Breast epithelium (tissue), 4 donors: ENCODE data around the gene LACC1. TPM values are rescaled to one million over a fixed set of nuclear protein-coding genes. Genes with fewer than 3 reads are reported as not detected.

ENCODE experiments used
- DNase-seq, 2 donors: peaks; one replicate each; pipeline ENCODE4 v3.0.0-alpha.2; 2019; ENCODE audit warnings: low spot score in 2 of 2
- H3K27ac ChIP-seq, 2 donors: fragments of 200-600 bp; sonication (generic) in 1 of 2; one replicate each; pipeline ENCODE4 v1.5.1; 2016 to 2019; ENCODE audit warnings: mild to moderate bottlenecking in 1 of 2
- H3K27me3 ChIP-seq, 2 donors: fragments of 200-600 bp; sonication (generic) in 1 of 2; one replicate each; pipeline versions ENCODE4 v1.5.1 to v1.6.0; 2017 to 2019; ENCODE audit warnings: control low read depth in 1 of 2, mild to moderate bottlenecking in 1 of 2
- H3K36me3 ChIP-seq: fragments of 200-600 bp; one replicate; pipeline ENCODE4 v1.5.1; 2019
- H3K4me1 ChIP-seq, 2 donors: fragments of 200-600 bp; sonication (generic); one replicate each; pipeline ENCODE4 v1.5.1; 2016 to 2019; ENCODE audit warnings: control low read depth in 1 of 2
- H3K4me3 ChIP-seq, 3 donors: fragments of 200-600 bp; sonication (generic); 1 replicate in 2 of 3; 2 replicates in 1 of 3; pipeline ENCODE4 v1.5.1; 2016 to 2019; ENCODE audit warnings: mild to moderate bottlenecking in 3 of 3, moderate library complexity in 2 of 3
- H3K9me3 ChIP-seq, 2 donors: fragments of 200-600 bp; sonication (generic) in 1 of 2; one replicate each; pipeline ENCODE4 v1.5.1; 2016 to 2019; ENCODE audit warnings: control low read depth in 1 of 2
- CTCF ChIP-seq, 3 donors: fragments of 450-650 bp; IDR thresholded peaks; one replicate each; pipeline ENCODE4 v1.5.1; 2016 to 2017; ENCODE audit warnings: antibody characterized with exemption in 3 of 3, mild to moderate bottlenecking in 3 of 3, moderate library complexity in 3 of 3
- POLR2A ChIP-seq: fragments of 450-650 bp; IDR thresholded peaks from one replicate; pipeline ENCODE4 v1.6.1; 2016; ENCODE audit warnings: antibody characterized with exemption, mild to moderate bottlenecking, moderate library complexity
- POLR2AphosphoS5 ChIP-seq, 3 donors: sonication (generic); formaldehyde crosslinking; IDR thresholded peaks; one replicate each; pipeline ENCODE4 v1.6.1; 2017; ENCODE audit warnings: antibody characterized with exemption in 3 of 3
- intact Hi-C: fragments of 100-400 bp; cut with DNase I; formaldehyde crosslinking; loops from one replicate; pipeline ENCODE4 v1.15.1; 2023; ENCODE audit warnings: low total_unique reads
- total RNA-seq, 3 donors: library from RNA; depleted of rRNA; stranded (reverse); fragments of >200 nt; gene quantifications; one replicate each; pipeline ENCODE4 v1.1.0, GENCODE V29; 2016

LACC1 gene
- total RNA-seq, 3 donors from 2014 or later = 8.2 to 11.1 (median 10.4) TPM

DNA sequence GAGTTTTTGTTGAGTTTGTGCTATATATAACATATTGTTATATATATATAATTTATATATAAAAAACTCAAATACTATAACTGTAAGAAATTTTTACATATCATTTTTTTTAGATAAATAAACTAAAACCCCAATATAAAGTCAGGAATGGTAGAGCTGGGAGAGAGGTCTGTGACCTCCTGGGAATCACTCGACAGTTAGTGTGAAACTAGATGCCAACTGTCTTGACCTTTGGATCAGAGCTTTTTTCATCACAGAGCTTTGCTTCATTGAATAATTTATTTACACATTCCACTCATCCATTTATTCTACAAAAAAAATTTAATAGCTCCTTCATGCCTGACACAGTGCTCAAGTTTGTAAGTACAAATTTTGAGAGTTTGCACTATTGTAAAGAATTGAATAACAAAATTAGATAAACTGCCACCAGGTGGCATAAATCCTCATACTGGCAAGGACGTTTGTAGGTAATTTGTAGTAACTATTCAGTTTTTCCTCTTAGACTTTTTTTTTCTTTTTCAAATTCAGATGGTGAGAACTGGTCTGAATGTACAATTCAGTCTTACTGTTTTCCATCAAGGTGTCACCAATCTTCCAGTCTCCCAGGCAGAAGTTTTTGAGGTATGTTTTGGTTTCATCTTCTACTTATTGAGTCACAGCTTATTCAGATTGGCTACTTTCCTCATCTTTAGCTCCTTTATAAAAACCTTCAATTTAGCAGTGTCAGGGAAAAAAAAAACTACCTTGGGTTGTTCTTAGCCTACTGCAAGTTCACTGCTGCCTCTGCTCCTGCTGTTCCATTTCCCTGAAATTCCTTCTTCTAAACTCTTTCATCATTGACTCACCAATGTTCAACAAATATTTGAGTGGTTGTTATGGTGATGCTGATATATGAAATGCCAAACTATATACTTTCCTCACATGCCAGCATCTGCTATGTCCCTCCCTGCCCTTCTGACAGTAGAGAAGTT is 28.7 kb downstream of the LACC1 start:
- H3K27me3 ChIP-seq = no peaks in the 10 kb centered on the region
- H3K4me3 ChIP-seq = no peak overlapping the region
- H3K27ac ChIP-seq = no peak overlapping the region
- H3K9me3 ChIP-seq = no peaks in the 10 kb centered on the region
- TF ChIP-seq POLR2AphosphoS5 (IDR thresholded peaks at IDR 0.05) (no peak), CTCF (IDR thresholded peaks at IDR 0.05) (peak; percentile 35 to 63 (median 62))
- no peaks in the 10 kb centered on the region for H3K4me1 ChIP-seq
- intact Hi-C loops = loop anchor here (10.0 kb wide), 1 partner anchor 566 kb away; no protein-coding TSS in a partner anchor
- no peak for DNase-seq
- no peaks in the 10 kb centered on the region for H3K36me3 ChIP-seq

- H3K4me1 ChIP-seq = no peaks in the 10 kb centered on the region
- H3K4me3 ChIP-seq = no peak overlapping the region
- no peaks in the 10 kb centered on the region for H3K27me3 ChIP-seq
- no peak overlapping the region for H3K27ac ChIP-seq
- no peaks in the 10 kb centered on the region for H3K9me3 ChIP-seq
- no peaks in the 10 kb centered on the region for H3K36me3 ChIP-seq
- no peak for DNase-seq
- TF ChIP-seq POLR2AphosphoS5 (IDR thresholded peaks at IDR 0.05) (no peak), CTCF (IDR thresholded peaks at IDR 0.05) (no peak), POLR2A (no peak)
- intact Hi-C loops = loop anchor here (10.0 kb wide), 1 partner anchor 144 kb away; no protein-coding TSS in a partner anchor
Measured at GRCh38 chr13:43910856-43911255, 31.2 kb downstream of the LACC1 start.

DNA sequence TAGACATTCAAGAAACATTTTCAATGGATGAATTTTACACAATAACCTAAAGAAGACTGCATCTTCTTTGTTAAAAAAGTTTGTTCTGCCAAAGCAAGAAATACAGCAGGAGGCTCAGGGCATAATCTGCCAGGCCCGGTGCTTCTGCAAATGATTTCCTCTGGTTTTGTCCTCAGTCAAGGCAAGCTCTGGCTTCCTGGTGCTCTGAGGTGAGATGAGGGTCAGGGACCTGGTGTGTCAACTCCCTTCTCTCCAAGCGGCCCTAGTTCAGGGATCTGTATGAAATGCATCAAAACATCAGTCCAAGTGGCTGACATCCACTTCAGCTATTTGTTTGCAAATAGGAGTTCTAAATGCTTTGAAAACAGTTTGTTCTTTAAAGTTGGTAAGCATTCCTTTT is 31.6 kb downstream of the LACC1 start:
- Histone ChIP-seq H3K27ac (no peak overlapping the region), H3K36me3 (no peaks in the 10 kb centered on the region), H3K4me1 (no peaks in the 10 kb centered on the region), H3K4me3 (no peak overlapping the region), H3K9me3 (no peaks in the 10 kb centered on the region), H3K27me3 (no peaks in the 10 kb centered on the region)
- TF ChIP-seq POLR2A (no peak), CTCF (IDR thresholded peaks at IDR 0.05) (no peak), POLR2AphosphoS5 (IDR thresholded peaks at IDR 0.05) (no peak)
- DNase-seq = no peak
- intact Hi-C loops = loop anchor here (10.0 kb wide), 1 partner anchor 144 kb away; no protein-coding TSS in a partner anchor

- H3K9me3 ChIP-seq = no peaks in the 10 kb centered on the region
- no peaks in the 10 kb centered on the region for H3K27me3 ChIP-seq
- no peaks in the 10 kb centered on the region for H3K4me1 ChIP-seq
- no peak overlapping the region for H3K27ac ChIP-seq
- H3K4me3 ChIP-seq = no peak overlapping the region
- H3K36me3 ChIP-seq = no peaks in the 10 kb centered on the region
- TF ChIP-seq POLR2AphosphoS5 (IDR thresholded peaks at IDR 0.05) (no peak), CTCF (IDR thresholded peaks at IDR 0.05) (no peak), POLR2A (no peak)
- intact Hi-C loops = loop anchor here (10.0 kb wide), 1 partner anchor 143 kb away; no protein-coding TSS in a partner anchor
- no peak for DNase-seq
Measured at GRCh38 chr13:43911871-43912270, 32.2 kb downstream of the LACC1 start.

DNA sequence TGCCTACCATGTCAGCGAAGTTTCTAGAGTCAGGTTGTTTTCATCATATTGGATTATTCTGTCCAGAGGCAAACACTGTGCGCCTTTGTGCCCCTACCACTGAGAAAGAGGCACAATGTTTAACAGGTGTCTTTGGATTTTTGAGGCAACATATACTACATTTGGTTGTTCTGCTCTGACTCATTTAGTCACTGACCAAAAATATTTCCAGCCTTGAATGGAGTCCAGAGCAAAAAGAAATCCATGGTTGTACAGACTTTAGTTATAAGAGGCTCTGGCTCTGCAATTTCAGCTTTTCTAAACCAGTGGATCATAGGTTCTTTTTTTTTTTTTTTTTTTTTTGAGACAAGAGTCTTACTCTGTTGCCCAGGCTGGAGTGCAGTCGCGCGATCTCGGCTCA is 35.7 kb downstream of the LACC1 start:
- no peaks in the 10 kb centered on the region for H3K9me3 ChIP-seq
- H3K36me3 ChIP-seq = no peaks in the 10 kb centered on the region
- H3K27me3 ChIP-seq = no peaks in the 10 kb centered on the region
- intact Hi-C loops = loop anchor here (10.0 kb wide), 1 partner anchor 139 kb away; no protein-coding TSS in a partner anchor
- H3K4me1 ChIP-seq = no peaks in the 10 kb centered on the region
- no peak overlapping the region for H3K27ac ChIP-seq
- TF ChIP-seq CTCF (IDR thresholded peaks at IDR 0.05) (no peak), POLR2AphosphoS5 (IDR thresholded peaks at IDR 0.05) (no peak), POLR2A (no peak)
- no peak overlapping the region for H3K4me3 ChIP-seq
- DNase-seq = no peak
